ENCODE results near the gene CENPM. TPM values are rescaled to one million over a fixed set of nuclear protein-coding genes. Genes with fewer than 3 reads are reported as not detected.
A peak's percentile ranks its signal among the peaks of the same experiment; 100 is the strongest.

Gene CENPM
- total and polyA plus RNA-seq, 10 of the 15 experiments (the other 5 are each of a cell fraction or from before 2014, with no cell fraction given), result 36.7 to 212 (median 74.7) TPM

GRCh38 chr22:41920271-41920976 is 26.5 kb downstream of the CENPM start:
- Histone ChIP-seq H2AFZ (ENCODE audit: control insufficient read depth, low read depth, low read length) (no peak overlapping the region), H3K4me1 (ENCODE audit: control insufficient read depth, insufficient read depth, low read length) (peaks cover 68% of the 10 kb centered on the region), H4K20me1 (ENCODE audit: control insufficient read depth, insufficient read depth) (no peaks in the 10 kb centered on the region), H3K9ac (ENCODE audit: control insufficient read depth, insufficient read depth, low read length) (peak overlapping the region; percentile 85), H3K79me2 (ENCODE audit: control insufficient read depth, insufficient read depth, low read length) (peaks cover 33% of the 10 kb centered on the region), H3K36me3 (ENCODE audit: control insufficient read depth in 2 of 2, insufficient read depth in 2 of 2, low read length in 1 of 2) (0 out of 4 replicates have a peak, but pooled peaks cover 0 to 9% of the 10 kb centered on the region in 2 experiments), H3K4me2 (ENCODE audit: control insufficient read depth, insufficient read depth) (peak overlapping the region; percentile 97), H3K27me3 (replicated peaks in 1 of 2; ENCODE audit: control insufficient read depth in 2 of 2, insufficient read depth in 2 of 2, low read length in 1 of 2) (peaks cover 0 to under 1% of the 10 kb centered on the region in 2 experiments; a peak in 2 of 4 replicates), H3K4me3 (peak overlapping the region; percentile 66), H3K9me3 (replicated peaks; ENCODE audit: control insufficient read depth, insufficient read depth, low read length) (no peaks in the 10 kb centered on the region), H3K27ac (ENCODE audit: control insufficient read depth, insufficient read depth) (peak overlapping the region; percentile 86)
- RAD21 ChIA-PET (ENCODE audit: unreplicated experiment), result interaction anchor here (0.7 to 11.6 kb wide), 5 partner anchors 17 to 58 kb away, joined by 4 to 408 read pairs (median 8); partner anchors contain the start of gene CENPM
- under 1% methylated on average over 21 of the region's 21 CpGs for WGBS (ENCODE audit: insufficient coverage, insufficient replicate concordance, low lambda C conversion rate, missing lambda C conversion rate)
- TSS peak; percentile 96 for BruUV-seq (replicated peaks)
- in situ Hi-C loops (cut with MboI) (no loop called here), intact Hi-C loops (cut with micrococcal nuclease; ENCODE audit: unreplicated experiment) (loop anchor here (1.0 to 5.0 kb wide), 2 partner anchors 20 to 88 kb away; partner anchors contain the start of gene SREBF2)
- ATAC-seq (peak; percentile 23), DNase-seq (ENCODE audit: low read depth, low spot score) (no peak), FAIRE-seq (peak; percentile 44)
- POLR2A ChIA-PET, result interaction anchor here (0.9 to 15.3 kb wide), 14 partner anchors 15 to 302 kb away, joined by 3 to 599 read pairs (median 4); partner anchors contain the start of genes CENPM, SMDT1 and SREBF2
- SMC1A ChIA-PET (ENCODE audit: uncharacterized antibody, unreplicated experiment), result interaction anchor here (0.7 to 15.4 kb wide), 5 partner anchors 19 to 590 kb away, joined by 3 to 321 read pairs (median 3); no protein-coding TSS in a partner anchor
- CTCF ChIA-PET, result interaction anchor here (1.0 to 11.0 kb wide), 3 partner anchors 17 to 223 kb away, joined by 3 to 234 read pairs (median 3); partner anchors contain the start of gene SMIM45
- TF ChIP-seq USF2 (IDR thresholded peaks at IDR 0.05; ENCODE audit: borderline replicate concordance, low read depth, low read length) (no peak), ZBTB4 (CRISPR knock-in tag; IDR thresholded peaks at IDR 0.05) (no peak), TAF1 (IDR thresholded peaks at IDR 0.05; ENCODE audit: borderline replicate concordance, low read depth, low read length) (peak; percentile 12; the same call in 1 of the 2 replicates), ZNF274 (IDR thresholded peaks at IDR 0.05; ENCODE audit: insufficient read depth, insufficient read length) (no peak), POLR2AphosphoS2 (IDR thresholded peaks at IDR 0.05; ENCODE audit: low read depth, low read length) (peak; percentile 22; the same call in 1 of the 2 replicates), ZNF592 (IDR thresholded peaks at IDR 0.05) (peak; percentile 55; the same call in 1 of the 2 replicates), PKNOX1 (IDR thresholded peaks at IDR 0.05) (no peak), NRF1 (conservative IDR thresholded peaks at IDR 0.05; ENCODE audit: low read depth, low read length) (no peak), CREM (IDR thresholded peaks at IDR 0.05; ENCODE audit: low read depth) (peak; percentile 61), RFX5 (IDR thresholded peaks at IDR 0.05; ENCODE audit: low read depth, low read length) (no peak), RUNX3 (IDR thresholded peaks at IDR 0.05; ENCODE audit: low read length) (no peak), CEBPB (IDR thresholded peaks at IDR 0.05; ENCODE audit: borderline replicate concordance in 1 of 2, low read depth in 2 of 2, low read length in 2 of 2) (no peak), EED (IDR thresholded peaks at IDR 0.05; ENCODE audit: low read depth) (peak; percentile 98)

Measured in GM12878 (cell line).